GM12878 (cell line): ENCODE data around the gene TMEM186.

Experiments
- CHD4 ChIP-seq: fragments of 200-600 bp; sonication (generic); IDR thresholded peaks from 2 replicates; pipeline ENCODE4 v1.6.1; 2016; ENCODE audit warnings: mild to moderate bottlenecking
- CTCF ChIP-seq, 3 experiments: IDR thresholded peaks in 2 of 3; conservative IDR thresholded peaks in 1 of 3; 2 replicates each; pipeline ENCODE4 v1.5.1; 2011; ENCODE audit warnings: low read depth in 3 of 3, low read length in 3 of 3, mild to moderate bottlenecking in 3 of 3, control low read depth in 2 of 3, moderate library complexity in 2 of 3, inconsistent platforms in 1 of 3, mixed read lengths in 1 of 3; ENCODE audit not compliant: control insufficient read depth in 2 of 3, insufficient read depth in 1 of 3; ENCODE audit errors: extremely low read depth in 1 of 3
- DPF2 ChIP-seq: fragments of 450-650 bp; IDR thresholded peaks from 2 replicates; pipeline ENCODE4 v1.6.1; 2017; ENCODE audit warnings: mild to moderate bottlenecking
- HCFC1 ChIP-seq: fragments of 150-350 bp; IDR thresholded peaks from 2 replicates; pipeline ENCODE4 v1.6.1; 2014; ENCODE audit warnings: low read length
- HDAC2 ChIP-seq: fragments of 200-600 bp; sonication (generic); IDR thresholded peaks from 2 replicates; pipeline ENCODE4 v1.6.1; 2017
- IKZF2 ChIP-seq, 2 experiments: fragments of 450-650 bp; IDR thresholded peaks; 2 replicates each; pipeline ENCODE4 v1.6.1; 2017; ENCODE audit warnings: mild to moderate bottlenecking in 2 of 2, moderate library complexity in 2 of 2
- JUNB ChIP-seq: IDR thresholded peaks from 2 replicates; pipeline ENCODE4 v1.6.1; 2016; ENCODE audit warnings: antibody characterized with exemption, mild to moderate bottlenecking
- POLR2A ChIP-seq: IDR thresholded peaks from 2 replicates; pipeline ENCODE4 v1.6.1; 2011; ENCODE audit warnings: low read depth, mild to moderate bottlenecking, low read length
- SP1 ChIP-seq: IDR thresholded peaks from one replicate; pipeline ENCODE4 v1.6.1; 2011; ENCODE audit warnings: low read depth, low read length
- SRF ChIP-seq, 2 experiments: IDR thresholded peaks; 2 replicates each; pipeline ENCODE4 v1.6.1; 2011; ENCODE audit warnings: low read depth in 2 of 2, low read length in 2 of 2, mild to moderate bottlenecking in 1 of 2, moderate library complexity in 1 of 2
- SUZ12 ChIP-seq: fragments of 200-600 bp; sonication (generic); IDR thresholded peaks from one replicate; pipeline ENCODE4 v1.6.1; 2018; ENCODE audit warnings: antibody characterized with exemption, mild to moderate bottlenecking; ENCODE audit not compliant: unreplicated experiment
- ZNF274 ChIP-seq: IDR thresholded peaks from one replicate; pipeline ENCODE4 v1.8.0; 2011; ENCODE audit not compliant: insufficient read length, insufficient read depth

GRCh38 chr16:8764525-8765250 is 32.8 kb downstream of the TMEM186 start:
- no peak for TF ChIP-seq HCFC1
- no peak for TF ChIP-seq SP1
- no peak for TF ChIP-seq CHD4
- no peak for TF ChIP-seq ZNF274
- TF ChIP-seq POLR2A, result no peak
- no peak for TF ChIP-seq CTCF (IDR thresholded peaks at IDR 0.05 in 2 of 3, conservative IDR thresholded peaks at IDR 0.05 in 1 of 3; ENCODE audit: control insufficient read depth in 2 of 3, extremely low read depth in 1 of 3, insufficient read depth in 1 of 3, low read depth in 3 of 3, low read length in 3 of 3)
- no peak for TF ChIP-seq SUZ12
- no peak for TF ChIP-seq JUNB
- TF ChIP-seq HDAC2, result no peak
- TF ChIP-seq DPF2, result no peak
- no peak for TF ChIP-seq IKZF2 (IDR thresholded peaks at IDR 0.05)
- TF ChIP-seq SRF (IDR thresholded peaks at IDR 0.05; ENCODE audit: low read depth in 2 of 2, low read length in 2 of 2), result no peak
